Right renal pelvis (tissue), 4 donors: Measurements from ENCODE around the gene TMEFF2. TPM values are rescaled to one million over a fixed set of nuclear protein-coding genes. Genes with fewer than 3 reads are reported as not detected.
"Not testable (repeated sequence)": the region's sequence is repeated elsewhere in the genome, so short reads cannot be mapped to it uniquely, and the experiment has no call there.

Experiments
- DNase-seq, 4 donors: peaks; one replicate each; pipeline ENCODE4 v3.0.0-alpha.2; 2013; ENCODE audit warnings: low read depth in 4 of 4, low spot score in 3 of 4, missing footprints in 1 of 4
- polyA plus RNA-seq, 4 donors: library from polyadenylated mRNA; unstranded; fragments of 120-200 nt; gene quantifications; one replicate each; pipeline ENCODE4 v1.2.1, GENCODE V29; 2013; ENCODE audit not compliant: insufficient read length in 4 of 4

The TMEFF2 gene
- polyA plus RNA-seq, 4 donors = 10.8 to 20.3 (median 17.2) TPM

DNA sequence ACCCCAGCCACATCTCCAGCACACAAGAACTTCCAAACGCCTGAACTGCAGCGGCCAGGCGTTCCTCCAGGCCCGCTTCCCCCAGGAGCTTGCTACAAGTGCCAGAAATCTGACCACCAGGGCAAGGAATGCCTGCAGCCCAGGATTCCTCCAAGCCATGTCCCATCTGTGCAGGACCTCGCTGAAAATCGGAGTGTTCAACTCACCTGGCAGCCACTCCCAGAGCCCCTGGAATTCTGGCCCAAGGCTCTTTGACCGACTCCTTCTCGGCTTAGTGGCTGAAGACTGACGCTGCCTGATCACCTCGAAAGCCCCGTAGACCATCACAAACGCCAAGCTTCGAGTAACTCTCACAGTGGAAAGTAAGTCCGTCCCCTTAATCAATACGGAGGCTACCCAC lies 62.1 kb downstream of the TMEFF2 start:
- not testable (repeated sequence) for DNase-seq

DNA sequence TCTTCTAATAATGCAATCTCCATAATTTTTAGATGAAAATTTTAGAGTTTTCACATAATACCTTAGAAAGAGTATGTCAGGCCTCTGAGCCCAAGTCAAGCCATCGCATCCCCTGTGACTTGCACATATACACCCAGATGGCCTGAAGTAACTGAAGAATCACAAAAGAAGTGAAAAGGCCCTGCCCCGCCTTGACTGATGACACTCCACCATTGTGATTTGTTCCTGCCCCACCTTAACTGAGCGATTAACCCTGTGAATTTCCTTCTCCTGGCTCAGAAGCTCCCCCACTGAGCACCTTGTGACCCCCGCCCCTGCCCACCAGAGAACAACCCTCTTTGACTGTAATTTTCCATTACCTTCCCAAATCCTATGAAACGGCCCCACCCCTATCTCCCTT lies 64.4 kb downstream of the TMEFF2 start:
- DNase-seq = not testable (repeated sequence)

DNA sequence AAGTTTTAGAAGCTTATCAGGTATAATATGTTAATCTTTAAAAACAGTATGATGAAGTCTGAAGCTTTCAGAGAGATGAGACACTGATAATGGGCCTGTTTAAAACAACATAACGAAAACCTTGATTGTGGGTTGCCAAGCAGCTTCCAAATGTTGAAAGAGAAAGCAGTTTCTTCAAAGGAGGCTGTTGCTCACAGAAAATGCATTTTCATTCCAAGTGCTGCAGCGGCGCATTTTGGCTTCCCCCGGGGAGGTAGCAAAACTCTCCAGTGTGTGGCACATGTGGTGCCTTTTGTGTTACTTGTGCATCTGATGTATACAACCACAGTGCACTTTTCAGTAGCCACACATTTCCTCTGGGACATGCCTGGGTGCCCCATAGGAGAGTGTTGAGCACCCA lies 66.1 kb downstream of the TMEFF2 start:
- no peak for DNase-seq

GRCh38 chr2:192127434-192127833 lies 67.3 kb downstream of the TMEFF2 start:
- no peak for DNase-seq

- no peak for DNase-seq
These were observed 67.8 kb downstream of the TMEFF2 start for GRCh38 chr2:192126912-192127311.

DNA sequence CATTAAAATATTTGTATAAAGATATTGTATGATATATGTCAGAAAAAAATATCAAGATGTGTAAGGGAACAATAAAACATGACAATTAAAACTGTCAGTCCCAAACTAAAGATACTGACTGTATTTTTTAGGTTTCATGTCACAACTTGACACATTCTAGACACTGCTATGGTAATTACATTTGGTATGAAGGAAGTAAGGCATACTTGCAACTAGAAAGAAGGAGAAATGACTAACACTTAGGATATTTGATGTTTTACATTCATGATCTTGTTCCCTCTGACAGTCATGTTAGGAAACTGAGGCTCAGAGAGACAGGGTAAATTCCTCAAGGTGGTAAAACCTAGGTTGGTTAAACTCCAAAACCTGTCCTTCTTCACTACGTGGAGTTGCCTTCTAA lies 68.3 kb downstream of the TMEFF2 start:
- DNase-seq = no peak

DNA sequence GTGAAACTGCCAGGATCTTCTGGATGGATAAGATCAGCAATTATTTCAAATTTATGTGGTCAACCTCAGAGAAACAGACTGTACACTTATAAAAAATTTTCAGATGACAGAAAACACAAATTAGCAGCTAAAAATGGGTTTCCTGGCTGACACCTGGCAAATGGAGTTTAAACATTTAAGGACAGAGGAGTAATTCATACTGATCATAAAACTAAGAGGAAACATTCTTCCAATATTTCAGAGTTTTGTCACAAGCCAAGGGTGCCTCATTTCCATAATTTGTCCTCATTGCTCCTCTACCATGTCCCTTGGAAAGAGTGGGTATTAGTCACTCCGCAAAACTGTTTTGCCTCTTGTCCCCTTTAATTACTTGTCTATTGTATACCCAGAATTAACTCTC lies 70.2 kb downstream of the TMEFF2 start:
- no peak for DNase-seq

DNA sequence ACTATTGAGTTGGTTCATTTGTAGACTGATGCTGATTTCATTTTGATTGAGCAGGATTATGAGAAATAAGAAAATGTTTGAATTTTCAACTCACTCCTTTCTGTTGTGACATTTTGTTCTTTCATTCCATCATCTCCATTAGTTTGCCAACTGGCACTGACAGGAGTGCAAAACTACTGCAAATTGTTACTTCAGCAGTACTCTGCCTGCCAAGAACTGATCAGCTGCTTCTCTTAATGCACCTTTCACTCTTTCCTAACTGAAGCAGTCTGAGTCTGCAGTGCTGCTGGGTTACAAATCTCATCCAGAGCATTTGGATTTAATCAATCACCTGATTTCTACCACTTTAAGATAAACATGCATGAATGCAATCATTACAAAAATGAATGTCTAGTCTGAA lies 70.9 kb downstream of the TMEFF2 start:
- no peak for DNase-seq

- no peak for DNase-seq
These were observed 71.8 kb downstream of the TMEFF2 start for GRCh38 chr2:192122946-192123345.

DNA sequence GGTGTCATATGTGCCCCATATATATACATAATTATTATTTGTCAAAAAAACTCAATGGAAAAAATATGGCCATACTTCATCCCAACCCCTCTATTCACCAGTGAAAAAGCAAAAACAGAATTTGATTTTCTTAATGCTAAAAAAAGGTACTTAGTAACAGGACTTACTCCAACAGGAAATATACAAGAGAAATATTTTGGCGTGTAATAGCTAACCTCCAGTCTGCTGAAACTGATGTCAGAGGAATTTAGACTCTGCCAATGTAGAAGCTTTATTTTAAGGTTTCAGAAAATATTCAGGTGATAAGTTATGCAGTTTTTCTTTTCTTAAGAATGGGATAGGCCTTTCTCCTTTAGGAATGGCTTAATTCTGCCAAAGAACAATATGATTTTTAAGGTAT lies 72.6 kb downstream of the TMEFF2 start:
- no peak for DNase-seq

DNA sequence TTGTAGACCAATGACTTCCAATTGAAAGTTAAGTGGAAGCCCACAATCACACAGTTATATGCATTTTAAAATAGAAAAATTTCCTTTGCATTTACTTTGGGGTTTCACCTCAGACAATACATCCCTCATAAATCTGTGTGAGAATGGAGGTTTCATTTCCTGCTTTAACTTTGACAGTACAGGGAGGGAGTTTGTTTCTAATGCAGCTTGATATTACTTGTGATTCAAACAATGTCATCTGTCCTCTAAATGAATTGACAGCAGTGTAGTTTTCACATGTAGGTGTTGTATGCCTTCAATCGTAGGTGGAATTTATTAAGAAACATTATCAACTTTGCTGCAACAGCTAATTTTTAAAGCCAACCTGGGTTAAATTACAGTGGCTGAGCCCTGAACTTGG lies 75.2 kb downstream of the TMEFF2 start:
- no peak for DNase-seq

DNA sequence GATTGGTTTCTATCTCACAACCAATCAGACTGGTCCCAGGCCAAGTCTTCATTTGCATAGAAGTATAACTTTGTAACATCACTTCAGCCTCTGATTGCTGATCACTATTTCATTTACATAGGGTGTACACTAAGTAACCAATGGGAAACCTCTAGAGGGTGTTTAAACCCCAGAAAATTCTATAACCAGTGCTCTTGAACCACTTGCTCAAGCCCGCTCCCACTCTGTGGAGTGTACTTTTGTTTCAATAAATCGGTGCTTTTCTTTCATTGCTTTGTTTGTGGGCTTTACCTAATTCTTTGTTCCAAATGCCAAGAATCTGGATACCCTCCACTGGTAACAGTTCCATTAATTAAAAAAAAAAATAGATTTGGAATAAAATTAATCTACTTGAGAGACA lies 77.0 kb downstream of the TMEFF2 start:
- no peak for DNase-seq

DNA sequence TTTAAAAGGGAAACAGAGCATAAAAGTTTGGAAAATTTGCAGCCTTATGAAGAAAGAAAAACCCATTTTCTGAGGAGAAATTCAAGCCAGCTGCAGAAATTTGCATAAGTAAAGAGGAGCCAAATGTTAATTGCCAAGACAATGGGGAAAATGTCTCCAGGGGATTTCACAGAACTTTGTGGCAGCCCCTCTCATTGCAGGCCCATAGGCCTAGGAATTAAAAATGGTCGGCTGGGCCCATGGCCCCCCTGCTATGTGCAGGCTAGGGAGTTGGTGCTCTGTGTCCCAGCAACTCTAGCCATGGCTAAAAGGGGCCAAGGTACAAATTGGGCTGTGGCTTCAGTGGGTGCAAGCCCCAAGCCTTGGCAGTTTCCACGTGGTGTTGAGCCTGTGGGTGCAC lies 83.2 kb downstream of the TMEFF2 start:
- DNase-seq = not testable (repeated sequence)

GRCh38 chr2:192099742-192100141 lies 95.0 kb downstream of the TMEFF2 start:
- no peak for DNase-seq

DNA sequence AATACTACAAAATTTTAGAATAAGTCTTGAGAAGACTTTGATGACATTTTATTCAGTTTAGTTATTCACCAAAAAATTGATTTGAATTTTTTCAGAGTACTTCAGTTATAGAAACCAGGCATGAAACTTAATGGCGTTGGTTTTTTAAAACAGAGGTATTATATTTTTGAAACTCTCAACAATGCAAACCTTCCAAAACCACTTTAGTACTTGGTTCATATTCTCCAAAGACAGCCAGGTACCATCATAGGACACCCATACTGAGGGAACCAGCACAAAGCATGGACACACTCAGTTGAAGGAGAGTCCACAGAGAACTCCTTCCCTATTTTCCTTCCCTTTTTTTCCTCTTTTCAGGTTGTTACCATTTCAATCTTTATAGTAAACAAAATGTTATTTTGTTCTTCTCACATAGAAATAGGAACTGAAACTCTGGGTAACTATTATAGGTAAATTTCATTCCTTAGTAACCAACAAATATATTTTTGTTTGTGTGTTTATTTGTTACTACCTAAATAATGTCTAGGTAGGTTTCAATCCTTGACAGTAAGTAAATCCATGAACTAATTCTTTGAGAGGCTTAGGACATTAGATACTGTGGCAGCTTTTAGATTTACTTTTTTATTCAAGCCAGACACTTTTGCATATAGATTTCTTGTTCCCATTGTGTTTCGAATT lies 95.8 kb downstream of the TMEFF2 start:
- DNase-seq = no peak

DNA sequence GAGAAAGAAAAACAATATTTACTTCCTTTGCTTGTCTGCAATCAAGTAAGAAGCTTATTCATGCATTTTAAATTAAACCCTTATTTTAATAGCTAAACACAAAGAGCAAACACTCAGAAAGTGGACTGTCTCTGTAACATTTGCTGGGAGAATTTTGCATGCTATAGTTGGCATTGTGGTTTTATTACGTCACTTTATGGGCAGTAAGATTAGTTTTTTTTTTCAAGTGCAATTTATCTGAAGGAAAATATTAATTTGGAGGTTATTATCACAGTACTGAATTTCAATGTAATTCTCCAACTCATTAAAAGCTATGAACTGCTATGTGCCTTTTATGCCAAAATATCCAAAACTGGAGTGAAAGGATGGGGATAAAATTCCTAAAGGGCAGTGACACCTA lies 103.3 kb downstream of the TMEFF2 start:
- no peak for DNase-seq

DNA sequence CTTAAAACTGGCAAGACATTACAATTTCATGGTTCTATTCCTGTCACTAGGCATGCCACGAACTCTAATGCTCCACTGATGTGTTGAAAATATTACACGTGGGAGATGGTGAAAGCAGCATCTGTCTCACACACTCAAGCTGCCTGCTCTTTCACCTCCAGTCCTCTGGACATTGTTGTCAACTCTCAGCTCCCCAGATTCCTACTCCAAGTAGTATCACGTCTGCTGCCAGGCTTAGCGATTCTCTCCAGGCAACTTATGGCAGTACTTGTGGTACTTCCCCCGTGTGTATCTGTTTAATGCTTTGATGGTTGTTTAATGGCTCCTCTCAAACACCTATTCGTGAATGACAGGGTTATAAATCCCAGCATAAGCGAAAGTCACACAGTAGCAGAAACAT lies 103.8 kb downstream of the TMEFF2 start:
- DNase-seq = no peak

GRCh38 chr2:192087398-192087958 lies 107.3 kb downstream of the TMEFF2 start:
- no peak for DNase-seq

DNA sequence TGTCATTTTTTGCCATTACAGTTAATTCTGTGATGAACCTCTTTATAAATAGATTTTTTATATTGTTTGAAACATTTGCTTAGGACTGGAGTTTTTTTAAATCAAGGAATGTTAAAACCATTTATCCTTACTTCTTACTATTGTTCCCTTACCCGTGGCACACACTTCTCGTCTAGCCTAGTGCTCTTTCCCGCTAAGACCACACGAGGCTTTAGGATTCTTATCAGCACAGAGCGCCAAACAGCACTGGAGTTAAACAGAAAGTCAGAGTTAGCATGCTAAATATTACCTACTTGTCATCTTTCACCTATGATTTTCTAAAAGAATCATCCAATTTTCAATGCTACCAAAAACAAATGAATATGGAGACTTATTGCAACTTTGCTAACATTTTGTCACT lies 112.6 kb downstream of the TMEFF2 start:
- DNase-seq = no peak

- not testable (repeated sequence) for DNase-seq
These were observed 114.6 kb downstream of the TMEFF2 start for GRCh38 chr2:192080096-192080495.

DNA sequence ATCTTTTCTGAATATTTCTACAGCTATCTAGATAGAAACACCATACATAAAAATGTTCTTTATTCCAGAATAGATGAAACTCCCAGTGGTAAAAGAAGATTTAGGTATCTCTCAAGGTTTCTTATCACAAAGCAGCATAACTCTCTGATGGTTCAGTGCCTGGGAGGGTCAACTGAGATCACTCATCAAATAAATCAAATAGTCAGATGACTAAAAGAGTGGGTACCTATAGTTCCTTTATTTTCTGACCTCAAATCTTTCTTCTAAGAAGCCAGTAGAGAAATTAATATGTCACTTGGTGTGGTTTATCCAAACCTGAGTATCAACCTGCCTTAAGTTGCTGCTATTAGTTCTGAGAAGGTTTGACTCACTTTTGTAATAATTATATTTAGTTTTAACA lies 120.9 kb downstream of the TMEFF2 start:
- DNase-seq = no peak

GRCh38 chr2:192072778-192073177 lies 122.0 kb downstream of the TMEFF2 start:
- DNase-seq = no peak

DNA sequence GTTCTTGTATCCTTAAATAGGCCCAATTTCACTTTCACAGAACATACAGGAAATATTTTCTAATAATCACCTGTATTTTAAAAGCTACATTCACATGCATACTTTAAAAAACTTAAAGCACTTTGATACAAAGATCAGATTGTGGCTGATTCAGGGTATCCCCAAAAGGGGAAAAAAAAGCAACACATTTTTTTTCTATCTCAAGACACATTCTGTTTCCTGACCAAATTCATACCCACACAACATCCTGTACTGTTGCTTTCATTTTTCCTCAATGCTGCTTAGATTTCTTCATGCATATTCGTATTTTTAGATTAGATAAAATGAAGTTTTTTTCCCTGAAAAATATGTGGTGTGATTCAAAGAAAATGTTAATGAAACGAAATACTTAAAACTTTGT lies 122.5 kb downstream of the TMEFF2 start:
- no peak for DNase-seq
